ENCODE data around the gene AGAP1.
"Not testable (repeated sequence)": the region's sequence is repeated elsewhere in the genome, so short reads cannot be mapped to it uniquely, and the experiment has no call there.

Gene AGAP1

GRCh38 chr2:236040600-236041328, 546.9 kb downstream of the AGAP1 start:
- DNase-seq (ENCODE audit: low read depth in 2 of 2), result no peak

DNA sequence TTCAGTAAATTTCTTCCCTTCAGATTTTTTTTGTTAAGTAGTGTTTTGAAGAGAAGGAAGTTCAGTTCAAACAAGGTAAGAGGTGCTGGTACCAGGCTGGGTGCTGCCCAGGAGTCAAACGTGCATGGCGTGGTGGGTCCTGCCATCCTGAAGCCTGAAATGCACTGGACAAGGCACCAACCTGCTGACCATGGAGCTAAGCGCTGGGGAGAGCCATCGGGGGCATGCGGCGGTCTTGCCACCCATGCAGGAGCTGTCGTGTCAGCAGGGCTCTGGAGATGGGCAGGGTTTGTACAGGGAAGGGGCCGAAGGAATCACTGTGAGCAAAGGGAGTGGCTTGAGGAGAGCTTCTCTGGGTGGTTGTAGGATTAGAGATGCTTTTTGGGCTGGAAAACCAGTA, 547.8 kb downstream of the AGAP1 start:
- no peak for DNase-seq (ENCODE audit: low read depth in 2 of 2)

DNA sequence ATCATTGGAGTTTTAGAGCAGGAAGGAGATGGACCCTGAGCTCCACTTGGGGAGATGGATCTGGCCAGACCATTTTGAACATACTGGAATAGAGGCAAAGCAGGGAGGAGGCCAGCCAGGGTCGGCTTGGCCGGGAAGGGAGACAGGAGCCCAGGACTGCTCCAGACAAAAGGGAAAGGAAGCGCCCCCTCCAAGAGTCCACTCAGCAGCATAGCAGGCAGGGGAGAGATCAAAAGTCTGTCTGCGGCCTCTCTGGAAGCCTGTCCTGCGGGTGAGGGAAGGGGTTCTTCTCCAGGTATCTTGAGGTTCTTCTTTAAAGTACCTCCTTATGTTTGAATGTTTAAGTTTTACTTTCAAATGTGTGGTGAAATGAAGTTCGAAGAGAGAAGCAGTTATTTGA, 548.2 kb downstream of the AGAP1 start:
- no peak for DNase-seq (ENCODE audit: low read depth in 2 of 2)

- DNase-seq (ENCODE audit: low read depth in 2 of 2), result no peak
Measured at GRCh38 chr2:236044191-236044590, 550.3 kb downstream of the AGAP1 start.

GRCh38 chr2:236045251-236046235, 551.7 kb downstream of the AGAP1 start:
- DNase-seq (ENCODE audit: low read depth in 2 of 2), result no peak

- no peak for DNase-seq (ENCODE audit: low read depth in 2 of 2)
Measured at GRCh38 chr2:236046715-236047114, 552.9 kb downstream of the AGAP1 start.

GRCh38 chr2:236047176-236047575, 553.3 kb downstream of the AGAP1 start:
- DNase-seq (ENCODE audit: low read depth in 2 of 2), result no peak

DNA sequence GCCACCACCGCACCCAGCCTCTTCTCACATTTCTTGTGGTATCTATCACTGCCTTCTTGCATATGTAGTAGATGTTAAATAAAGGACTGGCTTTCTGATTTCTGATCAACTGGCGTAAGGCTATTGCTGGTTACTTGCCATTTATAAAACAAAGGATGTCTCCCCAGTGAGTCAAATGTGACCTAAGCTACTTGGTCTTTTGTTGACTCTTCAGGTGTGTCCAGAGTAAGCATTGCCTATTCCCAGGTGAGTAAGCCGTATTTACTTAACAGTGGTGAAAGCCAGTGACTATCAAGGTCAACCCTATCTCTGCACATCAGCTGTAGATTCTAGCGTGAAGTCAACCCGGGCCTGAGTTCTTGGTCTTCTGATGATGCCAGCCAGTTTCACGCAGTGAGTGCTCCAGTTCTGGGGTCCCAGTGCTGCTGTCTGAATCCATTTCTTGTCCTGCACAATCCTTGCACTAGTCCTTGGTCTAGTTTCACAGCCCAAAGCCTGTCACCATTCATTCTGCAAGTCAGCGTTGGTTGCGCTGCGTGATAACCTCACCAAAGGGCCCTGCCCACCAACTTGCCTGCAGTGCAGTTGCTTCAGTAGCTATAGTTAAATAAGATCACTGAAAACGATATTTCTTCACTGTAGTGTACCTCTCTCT, 554.2 kb downstream of the AGAP1 start:
- no peak for DNase-seq (ENCODE audit: low read depth in 2 of 2)

- no peak for DNase-seq (ENCODE audit: low read depth in 2 of 2)
Measured at GRCh38 chr2:236049981-236050380, 556.1 kb downstream of the AGAP1 start.

DNA sequence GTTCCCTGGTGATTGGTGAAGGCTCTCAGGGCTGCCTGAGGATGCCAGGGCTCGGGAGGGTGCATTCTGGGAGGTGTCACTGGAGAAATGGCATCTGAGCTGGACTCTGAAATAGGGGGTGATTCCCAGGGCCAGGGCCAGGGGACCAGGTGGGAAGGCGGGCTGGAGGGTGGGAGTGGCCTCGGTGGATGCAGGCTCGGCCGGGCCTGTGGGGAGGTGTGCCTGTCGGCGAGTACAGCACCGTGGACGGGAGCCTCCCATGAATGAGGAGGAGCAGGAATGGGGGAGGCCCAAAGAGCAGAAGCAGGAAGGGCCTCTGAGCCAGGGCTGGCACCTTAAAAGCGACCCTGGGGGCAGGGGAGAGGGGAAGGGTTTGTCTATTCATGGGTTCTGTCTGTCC, 557.5 kb downstream of the AGAP1 start:
- no peak for DNase-seq (ENCODE audit: low read depth in 2 of 2)

- DNase-seq (ENCODE audit: low read depth in 2 of 2), result no peak
Measured at GRCh38 chr2:236051806-236052205, 558.0 kb downstream of the AGAP1 start.

DNA sequence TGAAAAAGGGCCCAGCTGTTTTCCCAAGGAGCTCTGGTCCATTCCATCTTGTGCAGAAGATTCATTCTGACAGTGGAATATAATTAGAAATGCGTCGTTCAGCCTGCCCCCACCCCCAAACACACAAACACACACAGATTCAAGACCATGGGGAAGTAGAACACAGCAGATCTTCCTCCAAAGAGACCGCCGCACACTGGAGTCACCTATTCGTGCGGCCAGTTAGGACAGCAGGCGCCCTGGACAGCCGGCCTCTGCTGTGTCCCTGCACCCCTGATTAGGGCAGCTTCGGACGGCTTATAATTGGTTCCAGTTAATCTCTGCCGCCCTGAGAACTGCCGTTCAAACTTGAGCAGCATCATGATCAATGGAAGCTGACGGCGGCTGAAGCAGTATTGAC, 558.4 kb downstream of the AGAP1 start:
- DNase-seq (ENCODE audit: low read depth in 2 of 2), result no peak

GRCh38 chr2:236052926-236053821, 559.3 kb downstream of the AGAP1 start:
- DNase-seq (ENCODE audit: low read depth in 2 of 2), result no peak

- no peak for DNase-seq (ENCODE audit: low read depth in 2 of 2)
Measured at GRCh38 chr2:236054125-236054524, 560.3 kb downstream of the AGAP1 start.

DNA sequence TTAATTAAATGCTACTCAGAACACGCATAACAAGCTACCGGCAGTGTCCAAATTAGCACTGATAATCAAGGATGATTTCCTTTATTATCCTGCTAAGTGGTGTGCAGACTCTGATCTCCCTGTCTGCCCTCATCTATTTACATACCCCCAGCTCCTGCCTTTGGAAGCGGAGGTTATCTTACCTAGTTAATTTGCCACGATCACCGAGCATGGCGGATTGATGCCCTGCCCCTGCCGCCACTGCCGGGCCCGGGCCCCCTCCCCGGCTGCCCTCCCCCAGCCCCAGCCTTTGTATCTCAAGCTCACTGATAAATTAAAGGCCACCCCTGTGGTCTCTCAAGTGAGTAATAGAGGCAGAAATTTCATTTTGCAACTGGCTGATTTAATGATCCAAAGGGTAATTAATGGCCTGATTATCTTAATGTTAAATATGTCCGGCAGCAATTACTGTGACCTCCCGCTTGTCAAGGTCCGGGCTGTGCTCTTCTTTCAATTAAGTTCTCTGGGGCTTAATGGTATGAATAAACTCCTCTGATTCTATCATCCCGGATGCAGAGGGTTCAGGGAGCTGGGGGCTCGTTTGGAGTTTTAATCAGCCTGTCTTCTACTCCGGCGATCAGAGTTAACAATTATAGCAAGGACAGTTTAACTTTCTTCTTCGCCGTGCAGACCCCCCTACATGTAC, 560.9 kb downstream of the AGAP1 start:
- DNase-seq (ENCODE audit: low read depth in 2 of 2), result no peak

DNA sequence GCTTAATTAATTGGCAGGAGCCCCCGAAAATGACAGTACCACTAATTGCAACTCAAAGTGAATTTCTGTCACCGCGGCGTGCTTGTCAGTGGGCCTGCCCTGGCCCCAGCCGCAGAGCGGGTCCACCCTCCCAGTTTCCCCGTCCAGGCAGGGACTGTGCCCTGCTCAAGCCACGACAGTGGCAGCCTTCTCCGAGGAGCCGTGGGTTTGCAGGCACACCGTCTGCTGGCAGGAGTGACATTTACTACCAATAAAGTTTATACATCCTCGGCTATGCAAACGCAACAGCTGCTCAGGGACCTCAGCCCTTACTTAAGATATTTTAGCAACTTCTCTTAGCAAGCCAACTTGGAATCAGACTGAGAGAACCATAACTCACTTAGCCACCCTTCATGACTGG, 561.6 kb downstream of the AGAP1 start:
- DNase-seq (ENCODE audit: low read depth in 2 of 2), result no peak

DNA sequence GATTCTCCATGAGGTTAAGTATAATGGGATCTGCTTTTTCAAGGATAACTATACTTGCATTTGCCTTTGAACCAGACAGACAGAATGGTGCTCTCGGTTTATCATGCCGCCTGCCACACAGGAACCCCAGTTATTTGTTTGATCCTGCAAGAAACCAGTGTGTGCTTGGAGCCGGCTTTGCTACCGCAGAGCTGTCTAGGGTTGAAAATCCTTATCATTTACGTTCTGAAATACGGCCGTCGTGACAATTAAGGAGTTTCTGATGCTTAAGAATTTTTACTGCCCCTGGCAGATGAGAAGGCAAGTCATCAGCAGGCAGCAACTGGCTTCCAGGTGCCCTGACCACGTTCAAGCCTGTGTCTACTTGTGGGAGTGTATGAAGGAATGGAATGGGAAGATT, 562.3 kb downstream of the AGAP1 start:
- DNase-seq (ENCODE audit: low read depth in 2 of 2), result no peak

GRCh38 chr2:236057375-236057774, 563.5 kb downstream of the AGAP1 start:
- DNase-seq (ENCODE audit: low read depth in 2 of 2), result no peak

DNA sequence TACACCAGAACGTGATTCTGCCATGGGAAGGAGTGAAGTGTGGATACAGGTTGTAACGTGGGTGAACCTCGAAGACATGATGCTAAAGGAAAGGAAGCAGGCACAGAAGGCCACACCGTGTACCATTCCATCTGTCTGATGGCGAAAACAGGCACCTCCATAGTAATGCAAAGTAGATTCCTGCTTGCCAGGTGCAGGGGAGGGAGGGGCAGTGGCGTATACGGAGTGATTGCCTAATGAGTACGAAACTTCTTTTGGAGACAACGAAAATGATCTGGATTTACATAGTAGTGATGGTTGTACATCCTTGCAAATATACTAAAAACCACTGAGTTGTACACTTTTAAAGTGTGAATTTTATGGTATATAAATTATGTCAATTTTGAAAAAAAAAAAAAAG, 567.7 kb downstream of the AGAP1 start:
- DNase-seq (ENCODE audit: low read depth in 2 of 2), result no peak

- DNase-seq (ENCODE audit: low read depth in 2 of 2), result no peak
Measured at GRCh38 chr2:236061899-236062298, 568.1 kb downstream of the AGAP1 start.

DNA sequence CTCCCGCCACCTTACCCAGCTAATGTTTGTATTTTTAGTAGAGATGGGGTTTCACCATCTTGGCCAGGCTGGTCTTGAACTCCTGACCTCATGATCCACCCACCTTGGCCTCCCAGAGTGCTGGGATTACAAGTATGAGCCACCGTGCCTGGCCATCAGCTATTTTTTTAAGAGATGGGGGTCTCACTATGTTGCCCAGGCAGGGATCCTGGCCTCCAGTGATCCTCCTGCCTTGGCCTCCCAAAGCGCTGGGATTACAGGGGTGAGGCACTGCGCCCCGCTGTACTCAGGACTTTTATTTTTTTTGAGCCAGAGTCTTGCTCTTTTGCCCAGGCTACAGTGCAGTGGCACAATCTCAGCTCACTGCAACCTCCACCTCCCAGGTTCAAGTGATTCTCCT, 569.0 kb downstream of the AGAP1 start:
- DNase-seq (ENCODE audit: low read depth in 2 of 2), result not testable (repeated sequence)

Measured in stimulated activated CD4-positive, alpha-beta T cell treated with anti-CD3 and anti-CD28 coated beads, Interleukin-12 subunit alpha, Interleukin-12 subunit beta, amount 100 ng/mL, for 24 hours (primary cell).